Stomach (tissue), 4 donors: ENCODE measurements around the gene ANGPTL4.

ENCODE experiments used
- CTCF ChIP-seq, 7 experiments: fragments of 450-650 bp in 4 of 7; fragments of 200-600 bp in 3 of 7; sonication (generic) in 3 of 7; IDR thresholded peaks; one replicate each; pipeline ENCODE4 v1.5.1; 2016 to 2019; ENCODE audit warnings: antibody characterized with exemption in 7 of 7, control low read depth in 2 of 7, mild to moderate bottlenecking in 1 of 7
- EP300 ChIP-seq: sonication (generic); formaldehyde crosslinking; IDR thresholded peaks from one replicate; pipeline ENCODE4 v1.6.1; 2017; ENCODE audit warnings: antibody characterized with exemption
- POLR2AphosphoS5 ChIP-seq, 3 donors: sonication (generic); formaldehyde crosslinking; IDR thresholded peaks; one replicate each; pipeline ENCODE4 v1.6.1; 2016; ENCODE audit warnings: antibody characterized with exemption in 3 of 3

DNA sequence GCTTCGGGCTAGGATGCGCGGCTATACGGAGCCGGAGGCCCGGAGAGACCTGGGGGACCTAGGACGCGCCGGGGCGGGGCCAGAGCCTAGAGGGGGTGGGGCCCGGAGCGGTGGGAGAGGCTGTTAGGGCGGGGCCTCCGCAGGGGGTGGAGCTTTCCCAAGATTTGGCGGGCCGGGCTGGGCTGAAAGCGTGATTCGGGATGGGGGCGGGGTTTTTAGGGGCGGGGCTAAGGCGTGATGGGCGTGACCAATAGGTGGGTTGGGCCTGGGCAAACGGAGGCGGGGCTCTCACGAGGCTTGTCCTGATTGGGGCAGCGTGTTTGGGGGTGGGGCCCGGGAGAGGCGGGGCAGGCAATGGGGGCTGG, 26.6 kb downstream of the ANGPTL4 start:
- TF ChIP-seq EP300 (no peak), CTCF (IDR thresholded peaks at IDR 0.05) (no peak), POLR2AphosphoS5 (IDR thresholded peaks at IDR 0.05) (no peak)
